SKM-1 (cell line): ENCODE results near the gene TMEM212.
"Not testable (repeated sequence)": the region's sequence is repeated elsewhere in the genome, so short reads cannot be mapped to it uniquely, and the experiment has no call there.

Experiments
- DNase-seq: peaks from one replicate; lab custom pipeline; 2025; ENCODE audit not compliant: unreplicated experiment; lab: John Stamatoyannopoulos, UW

TMEM212 gene

DNA sequence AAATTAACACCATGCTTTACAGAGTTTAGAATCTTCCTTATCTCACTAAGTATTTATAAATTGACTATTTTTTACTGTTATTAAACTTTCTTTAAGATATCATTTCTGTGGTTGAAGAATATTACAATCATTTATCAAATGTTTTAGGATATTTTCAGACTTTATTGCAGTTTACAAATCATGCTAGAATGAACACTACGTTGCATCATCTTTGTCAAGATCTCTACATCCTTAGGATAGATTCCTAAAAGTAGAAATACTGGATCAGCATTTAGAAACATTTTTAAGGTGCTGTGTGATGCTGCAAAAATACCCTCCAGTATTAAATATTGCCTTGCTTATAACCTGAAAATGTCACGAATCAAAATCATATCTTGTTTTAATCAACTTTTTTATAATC, 30.3 kb upstream of the TMEM212 start:
- no peak for DNase-seq

DNA sequence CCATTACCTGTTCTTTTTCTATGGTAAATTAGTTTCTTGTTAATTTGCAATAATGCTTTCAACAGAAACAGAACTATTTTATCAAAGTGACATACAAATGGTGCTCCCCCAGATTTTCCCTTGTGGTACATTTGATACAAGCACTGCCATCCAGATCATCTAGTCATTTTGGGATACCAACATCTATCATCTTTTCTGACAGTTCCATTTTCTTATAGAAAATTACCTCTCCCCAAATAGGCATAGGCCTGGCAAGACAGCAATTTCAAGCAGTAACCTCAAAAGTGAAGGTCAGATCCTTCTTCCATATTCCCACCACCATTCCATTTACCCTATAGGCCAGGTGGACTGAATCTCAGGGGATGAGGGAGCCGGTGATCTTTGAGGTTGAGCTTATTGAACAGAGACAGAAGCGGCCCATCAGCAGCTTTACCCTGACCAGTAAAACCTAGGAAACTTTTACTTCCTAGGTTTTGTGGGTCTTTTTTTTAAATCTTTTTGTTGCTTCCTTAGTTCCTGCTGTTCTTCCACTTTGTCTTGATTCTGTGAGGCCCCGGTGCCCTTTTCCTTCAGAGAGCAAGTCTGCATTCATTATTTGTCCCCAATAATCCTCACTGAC, 29.8 kb upstream of the TMEM212 start:
- DNase-seq: no peak

DNA sequence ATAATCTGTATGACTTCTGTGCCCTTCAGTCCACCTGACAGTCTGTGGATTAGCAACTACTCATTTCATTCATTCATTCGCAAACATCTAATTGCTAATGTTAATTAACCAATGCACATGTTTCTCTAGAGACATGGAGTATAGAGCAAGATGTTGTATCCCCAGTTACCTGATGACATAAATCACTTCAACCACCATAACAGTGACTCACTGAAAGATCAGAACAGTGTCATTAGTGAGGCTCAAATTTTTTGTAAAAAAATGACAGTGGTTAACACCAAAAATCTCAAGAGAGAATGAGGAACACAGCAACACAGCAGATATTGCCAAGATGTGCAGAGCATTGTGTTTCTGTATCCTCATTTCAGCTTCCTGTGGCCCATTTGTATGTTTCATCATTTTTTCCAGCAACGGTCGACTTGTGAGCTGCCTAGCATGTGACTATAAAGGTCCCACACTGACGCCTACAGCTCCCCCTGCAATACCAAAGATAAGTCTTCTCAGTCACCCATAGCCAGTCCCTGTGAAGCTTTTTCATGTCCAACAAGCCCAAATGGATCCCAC, 29.2 kb upstream of the TMEM212 start:
- peak; percentile 92 for DNase-seq

DNA sequence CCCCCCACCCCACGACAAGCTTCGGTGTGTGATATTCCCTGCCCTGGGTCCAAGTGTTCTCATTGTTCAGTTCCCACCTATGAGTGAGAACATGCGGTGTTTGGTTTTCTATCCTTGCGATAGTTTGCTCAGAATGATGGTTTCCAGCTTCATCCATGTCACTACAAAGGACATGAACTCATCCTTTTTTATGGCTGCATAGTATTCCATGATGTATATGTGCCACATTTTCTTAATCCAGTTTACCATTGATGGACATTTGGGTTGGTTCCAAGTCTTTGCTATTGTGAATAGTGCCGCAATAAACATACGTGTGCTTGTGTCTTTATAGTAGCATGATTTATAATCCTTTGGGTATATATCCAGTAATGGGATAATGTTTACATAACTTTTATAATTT, 28.5 kb upstream of the TMEM212 start:
- not testable (repeated sequence) for DNase-seq

DNA sequence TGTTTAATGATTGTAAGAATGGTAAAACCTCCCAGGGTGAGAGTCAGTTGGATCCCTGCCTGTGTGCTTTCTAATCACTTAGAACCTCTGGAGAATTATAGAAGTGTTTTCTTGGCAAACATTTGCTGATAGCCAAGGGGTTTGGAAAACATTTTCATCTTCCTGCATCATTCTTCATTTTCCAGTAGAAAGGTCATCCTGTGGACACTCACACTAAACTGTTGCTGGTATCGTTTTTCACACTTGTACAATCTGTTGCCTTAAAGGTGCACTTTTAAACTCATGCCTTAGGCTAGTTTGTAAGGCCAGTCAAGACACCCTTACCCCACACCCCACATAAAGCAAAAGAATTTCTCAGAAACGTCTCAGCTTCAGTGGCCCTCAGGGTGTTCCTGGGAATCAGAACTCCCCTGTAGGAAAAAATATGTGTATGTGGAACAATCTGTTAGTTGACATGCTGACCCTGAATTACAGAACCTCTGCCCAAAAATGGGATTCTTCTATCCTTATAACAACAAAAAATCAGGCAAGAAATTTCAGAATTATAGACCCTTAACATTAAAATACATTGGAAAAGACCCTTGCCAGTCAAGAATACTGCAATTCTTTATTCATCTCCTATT, 27.1 kb upstream of the TMEM212 start:
- no peak for DNase-seq

DNA sequence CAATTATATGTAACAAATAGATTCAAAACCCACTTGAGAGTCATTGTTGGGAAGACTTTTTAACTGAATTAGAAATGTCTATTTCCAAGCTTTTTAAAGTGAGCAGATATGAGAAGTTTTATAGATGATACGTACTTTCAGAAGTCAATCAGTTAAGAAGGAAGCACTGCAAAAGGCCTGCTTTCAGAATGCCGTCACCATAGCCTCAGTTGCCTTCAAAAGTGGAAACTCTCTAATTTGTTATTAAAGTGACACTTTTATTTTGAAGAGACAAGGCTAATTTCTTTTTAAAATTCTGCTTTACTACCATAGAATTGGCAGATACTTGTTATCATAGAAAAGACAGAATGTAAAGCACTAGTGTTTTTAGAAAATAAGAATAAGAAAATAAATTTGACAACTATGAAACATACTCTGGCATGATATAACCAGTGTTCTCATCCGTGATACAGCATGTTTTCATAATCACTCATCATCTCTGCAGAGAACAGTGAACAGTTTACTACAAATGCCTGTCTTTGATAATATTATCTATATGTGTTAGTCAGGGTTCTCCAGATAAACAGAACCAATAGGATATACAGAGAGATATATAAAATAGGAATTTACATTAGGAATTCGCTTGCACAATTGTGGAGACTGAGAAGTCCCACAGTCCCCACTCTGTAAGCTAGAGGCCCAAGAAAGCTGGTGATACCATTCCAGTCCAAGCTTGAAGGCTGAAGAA, 25.9 kb upstream of the TMEM212 start:
- DNase-seq: no peak

DNA sequence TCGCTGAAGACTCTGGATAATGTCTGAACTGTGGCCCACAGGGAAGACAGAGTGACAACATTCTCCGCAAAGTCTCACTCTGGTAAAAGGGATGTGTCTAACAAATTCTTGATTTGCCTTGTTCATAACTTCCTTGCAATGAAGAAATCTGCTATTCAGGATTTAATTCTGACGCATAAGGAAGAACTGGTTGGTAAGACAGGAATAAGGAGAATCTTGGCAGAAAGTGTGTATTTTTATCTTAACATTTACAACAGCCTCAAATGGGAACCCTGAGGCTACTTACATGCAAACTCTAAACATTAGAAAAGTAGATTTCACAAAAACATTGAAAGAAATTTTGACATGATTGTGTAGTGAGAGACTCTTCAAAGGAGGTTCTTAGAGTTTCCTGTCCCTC, 22.1 kb upstream of the TMEM212 start:
- no peak for DNase-seq

DNA sequence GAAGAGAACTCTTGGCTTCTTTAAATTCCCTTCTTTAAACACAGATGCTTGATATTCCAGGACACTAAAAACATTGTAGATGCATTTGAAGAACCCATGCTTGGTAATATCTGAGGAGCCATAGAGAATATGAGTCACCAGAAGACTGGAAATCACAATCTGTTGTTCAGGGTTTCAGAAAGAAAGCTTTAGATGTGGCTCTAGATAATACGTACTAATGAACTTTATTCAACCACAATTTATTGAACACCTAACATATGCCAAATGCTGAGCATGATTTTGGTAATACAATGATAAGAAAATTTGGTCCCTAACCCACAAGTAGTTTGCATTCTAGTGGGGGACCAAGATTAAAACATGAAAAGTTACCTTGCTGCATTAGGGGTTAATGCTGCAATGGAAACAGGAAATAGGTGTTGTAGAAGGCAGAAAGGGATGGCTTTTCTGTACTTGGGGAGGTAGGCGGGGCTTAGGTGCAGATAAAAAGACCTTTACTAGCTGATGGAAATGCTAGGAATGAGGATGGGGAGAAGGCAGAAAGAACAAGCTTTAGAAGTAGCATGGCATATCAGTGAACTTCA, 21.3 kb upstream of the TMEM212 start:
- no peak for DNase-seq

DNA sequence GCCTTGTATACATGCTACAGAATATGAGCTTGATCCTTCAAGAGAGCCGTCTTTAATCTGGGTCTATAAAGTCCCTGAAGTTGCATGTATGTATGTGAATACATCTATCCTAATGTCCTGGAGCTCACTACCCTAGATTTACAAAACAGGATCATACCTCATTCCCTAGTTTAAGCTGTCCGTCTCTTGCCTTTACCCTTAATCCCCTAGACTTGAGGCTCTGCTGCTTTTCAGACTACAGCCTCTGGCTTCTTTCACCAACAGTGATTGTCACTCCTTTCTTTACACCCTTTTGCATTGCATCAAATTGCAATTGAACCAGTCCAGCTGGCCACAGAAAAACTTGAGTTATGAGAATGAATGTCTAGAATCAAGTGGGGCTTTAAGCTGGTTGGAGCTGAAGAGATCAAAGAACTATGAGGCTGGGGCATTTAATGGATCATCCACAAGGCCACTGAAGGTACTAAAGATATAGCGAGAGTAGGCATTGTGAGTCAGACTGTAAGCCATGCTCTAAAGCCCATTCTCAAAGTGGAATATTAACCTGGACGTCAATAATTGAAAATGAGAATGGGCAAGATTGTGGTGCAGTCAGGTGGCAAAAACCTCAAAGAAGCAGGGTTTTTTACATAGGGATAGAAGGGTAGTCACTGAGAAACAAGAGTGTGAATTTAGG, 20.6 kb upstream of the TMEM212 start:
- no peak for DNase-seq

DNA sequence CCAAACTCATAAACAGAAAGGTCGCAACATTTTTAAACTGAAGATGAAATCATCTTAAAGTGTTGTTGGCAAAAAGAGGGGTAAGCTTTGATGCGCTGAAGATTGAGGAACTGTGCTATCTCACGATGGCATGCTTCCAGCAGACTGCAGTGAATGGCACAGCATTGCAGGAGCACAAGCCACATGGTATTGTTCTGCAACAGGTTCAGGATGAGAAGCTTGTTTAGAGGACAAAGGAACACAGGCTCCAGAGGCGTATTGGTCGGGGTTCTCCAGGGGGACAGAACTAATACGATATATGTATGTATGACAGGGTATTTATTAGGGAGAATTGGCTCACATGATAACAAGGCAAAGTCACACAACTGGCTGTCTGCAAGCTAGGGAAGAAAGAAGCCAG, 19.0 kb upstream of the TMEM212 start:
- DNase-seq: peak; percentile 38

DNA sequence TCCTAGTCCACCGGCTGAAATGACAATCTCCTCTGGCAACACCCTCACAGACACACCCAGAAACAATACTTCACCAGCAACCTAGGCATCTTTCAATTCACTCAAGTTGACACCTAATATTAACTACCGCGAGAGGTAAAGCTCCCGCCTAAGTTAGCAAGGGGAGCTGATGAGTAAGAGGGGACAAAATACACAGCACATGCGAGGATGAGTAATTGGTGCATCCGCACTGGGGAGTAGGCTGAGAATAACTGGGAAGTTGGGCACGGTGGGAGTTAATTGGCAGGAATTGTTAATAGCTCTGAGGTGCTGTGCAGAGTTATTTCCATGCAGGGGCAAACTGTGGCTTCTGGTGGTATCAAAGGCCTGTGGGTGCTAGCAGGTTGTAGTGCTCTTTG, 18.3 kb upstream of the TMEM212 start:
- no peak for DNase-seq

DNA sequence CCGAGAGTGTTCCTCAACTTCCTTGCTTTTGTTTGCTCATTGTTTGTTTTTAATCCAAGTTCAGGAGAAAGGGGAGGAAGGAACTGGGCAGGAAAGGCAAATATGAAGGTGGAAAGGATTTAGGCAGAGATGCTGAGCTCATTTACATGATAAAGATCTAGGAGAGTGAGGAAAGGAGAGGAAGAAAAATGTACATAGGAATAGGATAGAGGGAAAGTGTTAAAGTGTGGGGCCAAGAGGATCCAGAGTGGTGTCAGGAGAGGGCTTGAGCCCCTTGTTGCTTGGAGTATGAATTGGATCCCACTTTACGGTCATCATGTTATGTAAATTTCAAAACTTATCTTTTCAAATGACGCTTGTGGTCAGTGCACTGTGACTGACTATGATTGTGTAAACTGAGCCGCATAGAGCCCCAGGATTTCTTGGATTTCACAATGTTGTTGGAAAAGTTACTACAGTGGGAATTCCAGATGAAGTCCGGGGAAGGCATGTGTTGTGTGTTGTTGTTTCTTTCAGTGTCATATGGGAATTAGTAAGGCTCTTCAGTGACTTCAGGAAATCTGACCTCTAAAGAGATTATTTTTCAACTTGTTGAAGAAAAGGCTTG, 17.8 kb upstream of the TMEM212 start:
- DNase-seq: no peak

DNA sequence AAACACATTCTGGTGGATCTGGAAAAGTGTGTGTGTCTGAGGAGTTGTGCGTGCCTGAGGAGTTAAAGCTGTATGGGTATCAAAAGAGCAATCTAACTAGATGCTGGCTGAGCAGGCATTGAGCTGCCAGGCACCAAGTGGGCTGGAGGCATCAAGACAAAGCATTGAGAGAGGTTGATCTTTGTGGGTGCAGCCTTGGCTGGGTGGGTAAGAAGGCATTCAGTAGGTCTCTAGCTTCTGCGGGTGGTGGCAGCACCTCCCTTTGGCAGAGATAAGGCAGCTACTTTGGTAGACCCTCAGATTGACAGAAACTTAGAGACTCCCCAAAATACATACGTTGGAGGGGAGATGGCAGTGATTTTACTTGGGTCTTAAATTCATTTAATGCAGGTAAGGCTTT, 15.8 kb upstream of the TMEM212 start:
- DNase-seq: no peak

DNA sequence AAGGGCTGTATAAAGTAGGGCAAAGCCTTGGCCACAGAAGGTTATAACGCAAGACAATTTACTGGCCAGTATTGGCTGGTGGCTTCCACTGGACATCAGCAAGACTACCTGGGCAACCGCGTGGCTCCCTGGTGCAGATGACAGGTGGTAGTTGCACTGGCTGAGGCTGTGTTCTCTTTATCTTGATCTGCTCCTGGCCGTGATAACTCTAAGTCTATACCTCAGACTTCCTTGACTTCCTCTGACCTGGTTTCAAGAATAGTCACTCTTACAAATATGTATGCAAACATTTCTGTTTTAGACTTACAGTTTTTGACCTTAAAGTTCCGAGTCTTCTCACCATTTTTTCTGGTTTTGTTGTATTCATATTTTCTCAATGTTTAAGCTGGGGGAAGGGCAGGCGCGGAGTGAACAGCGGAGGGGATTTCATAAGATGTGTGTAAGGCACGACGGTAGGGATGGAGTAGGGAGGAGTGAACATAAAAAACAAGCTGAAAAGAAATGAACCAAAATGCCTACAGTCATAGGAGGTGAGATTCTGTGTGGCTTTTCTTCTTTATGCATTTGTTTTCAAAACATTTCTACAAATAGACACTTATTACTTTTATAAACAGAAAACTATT, 15.2 kb upstream of the TMEM212 start:
- DNase-seq: no peak

DNA sequence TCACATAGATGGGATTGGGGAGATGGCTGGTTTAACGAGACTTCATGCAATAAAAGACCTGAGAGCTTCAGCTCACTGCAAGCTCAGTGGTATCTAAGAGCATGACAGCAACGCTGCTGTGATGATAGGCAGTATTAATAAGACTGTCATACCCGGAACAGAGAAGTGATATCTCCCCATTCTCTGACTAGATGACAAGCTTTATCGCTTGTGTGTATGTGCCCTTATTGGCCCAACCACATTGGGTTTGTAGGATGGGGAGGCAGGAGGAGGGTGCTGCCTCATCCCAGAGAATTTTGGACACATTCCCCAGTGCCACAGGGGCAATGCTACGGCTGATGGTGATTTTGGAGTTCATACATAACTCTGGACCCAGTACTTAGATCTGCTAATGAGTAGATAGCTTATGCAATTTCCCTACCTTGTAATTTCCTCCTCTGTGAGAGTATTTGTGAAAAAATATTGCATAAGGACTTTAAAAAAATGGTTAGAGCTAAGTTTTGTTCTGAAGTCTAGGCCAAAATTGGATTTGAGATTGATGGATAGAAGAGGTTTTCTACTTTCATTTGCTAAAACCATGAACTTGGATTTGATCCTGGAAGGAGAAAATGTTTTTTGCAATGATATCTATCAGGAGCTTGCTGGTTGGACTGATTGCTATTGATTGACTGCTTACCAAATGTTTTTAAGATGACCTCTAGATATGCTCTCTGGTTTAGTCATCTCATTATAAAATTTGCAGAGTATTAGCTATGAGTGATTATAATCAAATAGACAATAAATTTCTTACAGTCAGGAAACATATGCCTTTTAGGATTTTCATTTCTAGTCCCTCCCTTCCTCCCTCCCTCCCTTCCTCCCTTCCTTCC, 14.0 kb upstream of the TMEM212 start:
- DNase-seq: peak; percentile 71

DNA sequence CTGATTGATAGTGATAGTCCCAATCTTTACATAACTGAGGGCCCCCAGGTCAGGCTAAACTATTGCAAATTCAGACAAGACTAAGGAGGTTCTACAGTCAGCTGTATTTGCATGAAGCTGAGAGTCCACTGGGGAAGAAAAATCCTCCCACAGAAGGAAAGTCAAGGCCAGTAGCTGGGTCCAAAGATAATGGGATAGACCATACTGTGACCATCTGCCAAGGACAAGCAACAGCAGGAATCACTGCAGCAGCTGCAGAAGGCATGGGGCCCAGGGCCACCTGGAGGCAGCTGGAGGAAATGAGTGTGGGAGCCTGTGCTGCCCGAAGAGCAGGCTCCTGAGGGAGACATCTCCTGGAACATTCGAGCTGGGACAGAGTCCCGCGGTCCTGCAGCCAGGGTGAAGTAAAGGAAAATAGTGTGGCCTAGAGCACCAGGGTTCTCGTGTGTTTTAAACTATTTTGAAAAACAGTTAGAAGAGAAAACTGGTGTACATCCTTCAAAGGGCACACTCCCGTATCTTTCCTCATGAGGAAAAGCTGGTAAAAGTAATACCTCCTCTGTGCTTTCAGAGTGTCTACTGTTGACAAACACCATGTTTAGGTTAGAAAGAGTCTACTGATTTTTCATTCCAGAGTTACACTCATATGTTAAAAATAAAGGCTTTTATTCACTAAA, 13.2 kb upstream of the TMEM212 start:
- peak; percentile 35 for DNase-seq

DNA sequence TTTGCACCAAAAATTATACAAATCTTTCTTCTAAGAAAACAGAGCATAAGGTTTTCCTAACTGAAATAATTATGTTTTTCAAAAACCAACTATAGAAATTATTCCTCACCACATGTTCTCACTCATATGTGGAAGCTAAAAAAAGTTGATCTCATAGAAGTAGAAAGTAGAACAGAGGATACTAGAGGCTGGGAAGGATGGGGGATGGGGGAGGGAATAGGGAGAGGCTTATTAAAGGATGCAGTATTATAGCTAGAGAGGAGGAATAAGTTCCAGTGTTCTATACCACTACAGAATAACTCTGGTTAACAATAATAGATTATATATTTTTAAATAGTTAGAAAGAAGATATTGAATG, 12.7 kb upstream of the TMEM212 start:
- no peak for DNase-seq

DNA sequence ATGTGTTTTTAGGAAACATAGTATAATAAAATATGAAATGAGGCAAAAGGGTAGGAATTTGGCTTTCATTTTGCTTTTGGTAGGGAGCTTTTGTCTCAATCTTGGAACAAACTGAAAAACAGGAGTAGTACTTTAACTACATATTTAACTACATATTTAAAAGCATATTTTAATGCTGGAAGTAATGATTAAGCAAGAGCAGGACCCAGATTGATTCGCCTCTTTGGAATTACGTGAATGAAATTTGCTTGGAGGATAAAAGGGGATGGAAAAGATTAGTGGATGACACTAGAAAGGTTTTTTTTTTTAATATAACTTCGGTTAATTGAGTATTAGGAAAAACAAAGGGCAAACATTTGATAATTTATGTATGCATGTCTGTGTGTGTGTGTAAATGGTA, 11.2 kb upstream of the TMEM212 start:
- no peak for DNase-seq

DNA sequence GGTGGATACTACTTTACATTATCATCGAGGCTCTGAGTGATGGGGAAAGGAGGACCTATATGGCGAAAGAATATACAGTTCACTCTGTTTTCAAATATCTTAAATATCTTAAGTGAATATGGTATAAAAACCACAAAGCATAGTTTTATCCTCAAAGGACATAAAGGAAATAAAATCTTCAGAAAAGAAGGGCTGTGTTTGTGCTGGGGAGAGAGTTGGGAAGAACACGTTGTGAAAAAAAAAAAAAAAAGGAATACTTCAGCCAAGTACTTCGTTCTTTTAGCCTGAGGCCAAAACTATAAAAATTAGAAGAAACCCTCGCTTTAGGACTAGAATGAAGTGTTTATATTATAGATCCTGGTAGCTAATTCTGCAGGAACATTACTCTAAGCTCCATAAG, 10.2 kb upstream of the TMEM212 start:
- no peak for DNase-seq
